ENCODE results near the gene LEKR1.

DNA sequence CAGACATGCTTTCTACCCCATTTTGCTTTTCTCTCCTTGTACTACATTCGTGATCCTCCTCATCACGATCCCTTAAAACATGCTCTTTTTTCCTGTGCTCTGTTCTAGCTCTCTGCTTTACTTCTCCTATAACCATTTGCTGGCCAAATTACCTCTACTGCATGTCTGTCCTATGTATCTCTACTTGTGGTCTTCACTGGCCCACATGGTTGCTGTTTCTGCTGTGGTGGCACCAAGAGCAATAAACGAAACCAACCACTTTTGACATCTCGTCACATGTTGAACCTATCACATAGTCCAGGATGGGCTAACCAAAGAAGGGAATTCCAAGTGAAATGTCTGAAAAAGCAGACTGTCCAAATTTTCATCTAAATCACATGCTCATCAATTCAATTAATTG lies 115.2 kb downstream of the LEKR1 start:
- TF ChIP-seq POLR2AphosphoS5 (IDR thresholded peaks at IDR 0.05; ENCODE audit: low read depth, low read length) = no peak
- TF ChIP-seq SIN3A (IDR thresholded peaks at IDR 0.05; ENCODE audit: borderline replicate concordance, insufficient read depth, low read length) = no peak

All from PFSK-1 (cell line).